Spleen (tissue), 7 donors: ENCODE data around the gene TMEM182.

Experiments used
- CTCF ChIP-seq, 11 experiments: fragments of 200-600 bp in 7 of 11; fragments of 450-650 bp in 4 of 11; sonication (generic) in 4 of 11; IDR thresholded peaks in 8 of 11; conservative IDR thresholded peaks in 3 of 11; 1 replicate in 7 of 11; 2 replicates in 4 of 11; pipeline versions ENCODE4 v1.4.0 to v1.8.0; 2016 to 2021; ENCODE audit warnings: antibody characterized with exemption in 11 of 11, inconsistent platforms in 4 of 11, mild to moderate bottlenecking in 1 of 11
- POLR2A ChIP-seq, 3 donors: fragments of 450-650 bp; IDR thresholded peaks; one replicate each; pipeline ENCODE4 v1.5.1; 2017; ENCODE audit warnings: antibody characterized with exemption in 3 of 3, mild to moderate bottlenecking in 1 of 3
- POLR2AphosphoS5 ChIP-seq, 3 donors: sonication (generic); formaldehyde crosslinking; IDR thresholded peaks; one replicate each; pipeline ENCODE4 v1.5.1; 2017; ENCODE audit warnings: antibody characterized with exemption in 3 of 3
- donor health status: DM: no; HTN: no; CAD: no; lungs with moderate emphysema.
- donor health status: DM: no; HTN: no; CAD: no.
- donor health status: DM: no; HTN: no; CAD: no.

- no peak for TF ChIP-seq CTCF (IDR thresholded peaks at IDR 0.05 in 8 of 11, conservative IDR thresholded peaks at IDR 0.05 in 3 of 11)
- TF ChIP-seq POLR2A (IDR thresholded peaks at IDR 0.05): no peak
- TF ChIP-seq POLR2AphosphoS5 (IDR thresholded peaks at IDR 0.05): no peak
Measured at GRCh38 chr2:102798181-102798580, 36.4 kb downstream of the TMEM182 start.
